Putamen (tissue), 1 donor: ENCODE measurements around the gene ITGB8.

Experiments
- DNase-seq: peaks from one replicate; pipeline ENCODE4 v3.0.0-alpha.2; 2016; ENCODE audit warnings: low spot score

Gene ITGB8

GRCh38 chr7:20343205-20343604, 12.5 kb downstream of the ITGB8 start:
- DNase-seq = no peak

- DNase-seq = no peak
Measured at GRCh38 chr7:20343941-20344340, 13.2 kb downstream of the ITGB8 start.

DNA sequence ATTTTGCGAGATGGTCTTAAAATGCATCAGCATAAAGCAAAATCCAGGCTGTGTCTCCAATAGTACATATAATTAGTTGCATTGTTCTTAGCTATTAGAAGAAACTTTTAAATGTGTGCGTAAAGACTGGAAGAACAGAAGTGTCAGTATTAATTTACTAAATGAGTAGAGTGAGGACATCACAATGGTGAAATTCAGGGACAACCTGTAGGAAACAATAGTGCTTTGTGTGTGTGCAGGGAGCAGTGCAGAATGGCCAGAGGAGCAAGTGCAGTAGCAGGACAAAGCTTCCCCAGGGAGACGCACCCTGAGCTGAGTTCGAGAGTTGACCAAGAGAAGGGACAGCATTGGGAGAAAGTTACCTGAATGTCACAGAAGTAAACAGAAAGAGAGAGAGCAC, 13.7 kb downstream of the ITGB8 start:
- DNase-seq = no peak

DNA sequence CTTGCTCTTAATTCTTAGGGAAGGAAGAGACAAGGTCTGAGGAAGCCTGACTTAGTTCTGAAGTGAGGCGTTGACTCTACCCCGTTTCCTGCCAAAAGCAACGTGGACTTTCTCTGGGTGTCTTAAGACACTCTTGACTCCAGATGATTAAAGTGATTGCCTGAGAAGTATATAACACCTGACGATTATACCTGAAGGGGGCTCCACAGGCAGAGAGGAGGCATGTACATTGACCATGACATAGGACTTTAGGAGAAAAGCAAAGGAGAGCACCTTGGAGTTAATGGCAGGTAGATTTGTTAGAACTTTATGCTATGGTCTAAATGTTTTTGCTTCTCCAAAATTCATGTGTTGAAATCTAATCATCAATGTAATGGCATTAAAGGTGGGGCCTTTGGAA, 15.9 kb downstream of the ITGB8 start:
- DNase-seq = no peak

DNA sequence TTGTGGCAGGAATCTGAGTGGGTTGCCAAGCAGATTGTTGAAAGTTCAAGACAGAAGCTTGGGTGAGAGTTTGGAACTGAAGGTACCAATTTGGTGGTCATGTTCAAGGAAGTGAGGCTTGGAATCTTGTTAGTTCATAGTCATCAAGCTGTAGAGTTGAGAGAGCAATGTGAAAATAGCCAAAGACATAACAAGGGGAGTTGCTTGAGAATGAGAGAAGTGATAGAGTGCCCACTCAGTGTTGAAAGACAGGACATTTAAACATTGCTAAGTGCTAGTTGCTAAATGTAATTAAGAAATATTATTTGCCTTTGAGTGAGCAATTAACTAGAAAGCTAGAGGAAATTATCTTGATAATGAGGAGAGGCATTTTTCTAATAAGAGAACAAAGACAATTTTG, 17.0 kb downstream of the ITGB8 start:
- no peak for DNase-seq

DNA sequence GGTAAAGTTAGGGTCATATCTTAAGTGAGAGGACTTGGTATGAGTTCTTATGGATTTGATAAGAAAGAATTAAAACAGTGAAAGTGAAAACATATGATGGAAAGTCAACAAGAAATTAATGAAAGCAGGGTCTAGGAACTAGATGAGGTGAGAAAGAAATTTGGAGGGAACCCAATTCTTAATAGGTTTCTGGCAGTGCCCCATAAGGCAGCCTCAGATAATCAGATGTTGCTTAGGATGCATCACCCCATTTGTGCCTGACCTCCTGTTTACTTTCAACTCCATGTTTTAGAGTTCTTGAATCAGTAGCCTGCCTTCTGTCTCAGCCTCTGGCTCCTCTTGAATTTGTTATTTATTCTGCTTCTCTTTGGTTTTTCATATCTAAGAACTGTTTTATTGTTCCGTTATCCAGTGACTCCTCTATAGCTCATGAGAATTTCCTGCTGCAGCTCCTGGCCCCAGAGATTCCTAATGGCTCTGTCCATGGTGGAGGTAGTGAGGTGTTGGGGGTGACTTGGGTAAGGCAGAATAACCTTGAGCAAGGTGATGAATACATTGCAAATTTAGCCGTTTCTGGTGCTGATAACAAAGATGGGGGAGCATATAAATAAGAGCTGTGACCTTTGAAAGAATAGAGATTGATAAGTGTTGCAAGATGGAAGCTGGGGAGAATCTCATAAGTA, 17.6 kb downstream of the ITGB8 start:
- DNase-seq = no peak

DNA sequence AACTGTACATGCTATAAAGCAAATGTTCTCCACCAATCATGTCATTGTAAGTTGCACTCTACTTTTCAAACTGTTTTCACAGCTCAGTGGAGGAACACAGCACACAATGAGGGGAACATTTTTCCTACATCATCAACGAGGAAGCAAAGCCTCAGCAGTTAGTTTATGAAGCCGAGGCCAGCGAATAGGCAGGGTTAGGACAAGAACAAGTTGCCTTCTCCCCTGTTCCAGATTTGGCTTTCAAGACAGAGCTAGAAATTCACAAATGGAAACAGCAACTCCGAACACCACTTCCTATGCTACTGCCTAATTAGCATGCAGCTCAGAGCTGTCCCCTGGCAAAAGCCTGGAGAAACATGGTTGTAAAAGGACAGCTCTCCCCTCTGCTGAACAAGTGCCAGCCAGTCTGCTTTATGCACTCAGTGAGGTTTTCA, 19.8 kb downstream of the ITGB8 start:
- DNase-seq = peak; percentile 90

- no peak for DNase-seq
Measured at GRCh38 chr7:20350996-20351692, 20.4 kb downstream of the ITGB8 start.

DNA sequence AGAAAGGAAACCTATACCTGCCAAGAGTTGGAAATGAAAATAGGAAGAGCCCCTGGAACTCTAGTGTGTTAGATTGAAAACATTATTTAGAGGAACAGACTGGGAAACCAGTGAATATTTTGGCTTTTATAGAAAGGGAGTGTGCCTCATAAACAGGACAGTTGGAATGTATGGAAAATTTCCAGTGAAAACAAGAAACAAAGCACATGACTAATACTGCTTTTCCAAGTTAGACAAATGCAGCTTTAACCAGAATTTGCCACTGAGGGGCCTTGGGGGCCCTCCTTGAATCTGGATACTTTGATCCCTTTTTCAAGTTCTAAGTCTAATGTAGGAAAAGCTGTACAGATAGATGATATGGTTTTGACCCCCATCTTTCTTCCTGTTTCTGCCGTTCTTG, 21.2 kb downstream of the ITGB8 start:
- DNase-seq = no peak

DNA sequence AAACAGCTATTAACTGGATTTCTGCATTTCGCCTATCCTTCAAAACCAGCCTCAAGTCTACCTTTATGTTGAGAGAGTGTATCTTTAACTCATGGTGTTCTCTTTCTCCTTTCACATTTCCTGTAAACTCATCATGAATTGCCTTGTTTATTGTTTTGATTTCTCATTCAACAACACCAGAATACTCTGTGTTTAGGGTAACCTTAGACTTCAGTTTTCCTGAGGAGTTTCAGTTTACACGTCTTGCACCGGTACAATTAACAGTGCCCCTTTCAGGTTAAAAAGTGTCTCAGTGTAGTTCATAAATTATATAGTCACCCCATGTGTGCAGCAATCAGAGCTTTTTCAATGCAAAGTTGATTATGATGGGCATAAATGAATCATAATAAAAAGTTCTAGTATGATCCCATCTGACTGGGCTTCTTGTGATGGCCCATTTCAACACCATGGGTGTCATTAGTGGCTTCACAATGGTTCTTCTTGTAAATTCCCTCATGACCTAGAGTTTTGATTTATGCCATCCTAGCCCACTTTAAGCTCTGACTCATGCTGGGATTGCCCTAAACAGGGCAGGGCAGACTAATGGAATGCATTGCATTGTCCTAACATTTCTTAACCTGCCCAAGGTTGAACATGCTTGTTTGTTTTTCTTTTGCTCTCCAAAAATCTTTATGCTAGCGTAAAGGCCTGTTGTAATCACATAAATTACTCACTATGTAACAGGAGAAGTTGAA, 22.0 kb downstream of the ITGB8 start:
- no peak for DNase-seq

- DNase-seq = no peak
Measured at GRCh38 chr7:20354610-20355528, 24.2 kb downstream of the ITGB8 start.

DNA sequence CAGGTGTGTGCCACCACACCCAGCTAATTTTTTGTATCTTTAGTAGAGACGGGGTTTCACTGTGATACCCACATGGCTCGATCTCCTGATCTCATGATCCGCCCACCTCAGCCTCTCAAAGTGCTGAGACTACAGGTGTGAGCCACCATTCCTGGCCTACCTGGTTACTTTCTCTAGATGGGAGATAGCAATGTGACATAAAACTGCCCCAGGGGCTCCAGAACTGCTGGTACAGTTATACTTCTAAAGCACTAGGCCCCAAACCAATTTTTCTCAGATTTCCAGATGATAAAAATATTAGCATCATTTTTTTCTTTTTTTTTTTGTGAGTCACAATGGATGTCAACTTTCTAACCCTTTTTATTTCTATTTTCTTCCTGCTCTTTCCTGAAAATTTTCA, 27.4 kb downstream of the ITGB8 start:
- DNase-seq = no peak

DNA sequence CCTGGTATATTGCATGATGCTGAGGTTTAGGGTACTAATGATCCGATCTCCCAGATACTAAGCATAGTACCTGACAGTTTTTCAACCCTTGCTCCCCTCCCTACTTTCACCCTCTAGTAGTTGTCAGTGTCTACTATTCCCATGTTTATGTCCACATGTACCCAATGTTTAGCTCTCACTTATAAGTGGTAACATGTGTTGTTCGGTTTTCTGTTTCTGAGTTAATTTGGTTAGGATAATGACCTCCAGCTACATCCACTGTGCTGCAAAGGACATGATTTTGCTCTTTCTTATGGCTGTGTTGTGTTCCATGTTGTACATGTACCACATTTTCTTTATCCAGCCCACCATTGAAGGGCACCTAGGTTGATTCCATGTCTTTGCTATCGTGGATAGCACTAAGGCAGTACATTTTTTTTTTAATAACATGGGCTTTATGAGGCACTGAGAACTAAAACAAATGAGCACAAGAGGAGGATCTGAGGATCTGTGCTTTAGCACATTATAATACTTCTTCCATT, 28.1 kb downstream of the ITGB8 start:
- no peak for DNase-seq

DNA sequence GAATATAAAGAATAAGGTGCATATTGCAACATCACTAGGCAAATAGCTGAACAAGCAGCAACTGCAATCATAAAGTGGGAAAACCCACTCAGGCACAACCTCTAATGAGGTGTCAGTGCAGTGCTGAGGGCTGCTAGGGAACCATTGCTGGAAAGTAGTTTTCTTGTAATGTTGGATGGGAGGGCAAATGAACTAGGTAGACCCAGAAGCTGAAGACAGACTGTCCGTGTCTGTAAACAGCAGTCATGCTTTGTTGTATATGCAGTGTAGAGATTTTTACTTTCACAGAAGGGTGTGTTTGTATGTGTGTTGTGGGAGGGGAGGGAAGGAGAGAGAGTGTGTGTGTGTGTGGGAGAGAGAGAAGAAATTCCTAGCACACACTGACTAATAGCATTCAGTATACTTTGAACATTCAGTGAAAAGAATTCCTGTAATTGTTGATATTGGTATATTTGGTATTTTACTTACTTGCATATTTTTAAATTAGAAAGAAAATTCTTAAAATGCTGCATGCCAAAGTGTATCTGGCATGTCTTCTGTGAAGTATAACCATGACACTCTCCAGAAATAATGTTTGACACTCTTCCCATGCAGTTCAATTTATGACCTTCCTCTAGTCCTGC, 28.8 kb downstream of the ITGB8 start:
- no peak for DNase-seq

GRCh38 chr7:20362574-20363253, 32.0 kb downstream of the ITGB8 start:
- no peak for DNase-seq

DNA sequence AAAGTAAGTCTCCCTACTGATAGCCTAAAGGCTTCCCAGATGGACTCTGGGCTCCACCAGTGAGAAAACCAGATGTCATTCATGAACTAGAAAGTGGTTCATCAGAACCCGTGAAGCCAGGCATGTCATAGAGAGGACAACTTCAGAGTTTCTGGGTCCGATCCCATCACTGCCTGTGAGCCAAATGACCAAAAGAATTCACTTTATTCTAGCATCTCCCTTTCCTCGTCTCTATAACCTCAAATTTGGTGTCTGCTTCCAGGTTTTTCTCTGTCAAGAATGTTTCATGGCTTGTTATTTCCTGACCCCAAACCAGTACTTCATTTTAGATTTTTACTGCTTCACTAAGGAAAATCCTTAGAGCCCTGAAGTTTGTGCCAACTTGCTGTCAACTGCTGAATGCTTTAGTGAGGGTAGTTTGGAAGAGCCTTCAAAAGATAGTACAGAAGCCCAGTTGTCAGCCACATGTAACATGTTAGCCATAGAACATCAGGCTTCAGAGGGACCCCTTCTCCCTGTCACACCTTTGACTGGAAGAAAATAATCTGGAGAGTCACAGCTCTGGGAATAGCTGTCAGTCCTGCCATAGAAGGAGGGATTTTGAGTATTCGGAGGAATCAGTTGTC, 34.0 kb downstream of the ITGB8 start:
- DNase-seq = no peak

- no peak for DNase-seq
Measured at GRCh38 chr7:20365486-20365885, 34.8 kb downstream of the ITGB8 start.

- no peak for DNase-seq
Measured at GRCh38 chr7:20374399-20374798, 43.7 kb downstream of the ITGB8 start.

DNA sequence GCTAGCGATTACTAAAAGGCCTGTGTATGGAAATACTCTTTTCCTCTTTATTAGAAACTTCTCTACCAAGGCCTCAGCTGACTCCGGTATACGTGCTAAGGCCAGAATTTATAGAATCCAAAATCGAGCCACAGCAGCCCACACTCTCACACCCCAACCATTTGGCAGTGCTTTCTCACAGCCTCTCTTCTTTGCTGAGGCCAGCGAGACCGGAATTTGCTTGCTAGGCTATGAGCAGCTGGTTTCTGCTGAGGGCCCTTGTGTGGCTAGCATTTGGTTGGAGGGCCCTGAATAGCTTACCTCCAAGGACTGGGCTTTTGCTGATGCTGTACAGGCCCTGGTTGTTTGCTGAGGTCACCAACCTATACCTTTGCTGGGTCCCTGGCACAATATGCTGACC, 46.1 kb downstream of the ITGB8 start:
- DNase-seq = no peak

- DNase-seq = no peak
Measured at GRCh38 chr7:20381406-20382034, 50.8 kb downstream of the ITGB8 start.
